ENCODE results near the gene SETD7.

DNA sequence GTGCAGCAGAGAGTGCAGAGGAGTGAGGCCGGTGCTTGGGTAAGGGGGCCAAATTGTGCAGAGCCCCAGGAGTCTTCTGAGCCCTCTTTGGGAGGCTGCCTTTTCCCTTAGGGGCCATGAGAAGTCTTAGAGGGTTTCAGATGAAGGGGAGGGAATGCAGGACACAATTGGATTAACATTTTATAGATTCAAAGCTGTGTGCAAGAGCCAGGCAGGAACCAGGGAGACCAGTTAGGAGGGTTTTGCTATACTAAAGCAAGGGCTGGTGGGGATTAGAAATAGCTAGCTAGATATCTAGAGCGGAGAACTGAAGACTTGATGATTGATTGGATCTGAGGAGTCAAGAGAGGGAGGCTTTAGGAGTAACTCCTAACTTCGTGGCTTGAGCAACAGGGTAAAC is 49.5 kb upstream of the SETD7 start:
- no peak for TF ChIP-seq CTCF (conservative IDR thresholded peaks at IDR 0.05; ENCODE audit: low read length)
- no peak for TF ChIP-seq EZH2phosphoT487 (IDR thresholded peaks at IDR 0.05; ENCODE audit: borderline replicate concordance)
